ENCODE results near the gene MRPS22. TPM values are rescaled to one million over a fixed set of nuclear protein-coding genes. Genes with fewer than 3 reads are reported as not detected.

Gene MRPS22
- total RNA-seq, 1 experiment from 2014 or later, result 45.7 TPM

DNA sequence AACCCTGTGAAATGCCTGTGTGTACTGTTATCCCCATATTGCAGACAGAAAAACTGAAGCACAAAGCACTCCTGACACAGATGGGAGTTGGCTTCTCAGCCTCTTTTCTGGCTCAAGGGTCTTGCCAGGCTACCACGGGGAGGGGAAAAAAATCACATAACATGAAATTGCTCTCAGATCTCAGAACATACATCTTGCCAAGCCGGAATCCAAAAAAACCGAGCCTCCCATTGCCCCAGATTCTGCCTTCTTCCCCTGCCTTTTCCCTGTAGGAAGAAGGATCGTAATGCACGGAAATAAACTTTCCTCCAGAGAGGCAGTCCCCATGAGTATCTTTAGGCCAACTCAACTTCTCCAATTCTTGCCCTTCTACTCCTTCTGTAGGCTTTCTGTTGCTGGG is 16.6 kb upstream of the MRPS22 start:
- Histone ChIP-seq H3K56ac (ENCODE audit: insufficient read length, low read depth, low read length) (no peak overlapping the region), H3K4ac (ENCODE audit: low read depth, low read length) (no peak overlapping the region), H4K5ac (ENCODE audit: insufficient read length, low read depth, low read length) (no peak overlapping the region), H3K23me2 (ENCODE audit: insufficient read length, low read depth, low read length, poor library complexity, severe bottlenecking) (no peaks in the 10 kb centered on the region), H2BK12ac (ENCODE audit: insufficient read length, low read depth, low read length) (no peak overlapping the region), H4K91ac (ENCODE audit: insufficient read length, low read depth, low read length) (no peak overlapping the region), H3K9ac (ENCODE audit: extremely low read depth, insufficient read length, low read length) (no peak overlapping the region), H3K4me2 (ENCODE audit: insufficient read depth, insufficient read length, low read length) (no peak overlapping the region), H2BK15ac (ENCODE audit: low read depth, low read length) (no peak overlapping the region), H3K9me3 (ENCODE audit: control insufficient read depth, low read depth, low read length) (no peaks in the 10 kb centered on the region), H2BK20ac (ENCODE audit: low read depth, low read length, poor library complexity, severe bottlenecking) (no peak overlapping the region), H3K4me1 (ENCODE audit: insufficient read depth, low read length) (no peaks in the 10 kb centered on the region), H4K8ac (replicated peaks; ENCODE audit: insufficient read length, low read depth, low read length) (no peak overlapping the region), H2AFZ (ENCODE audit: low read length) (no peak overlapping the region), H3K79me1 (ENCODE audit: insufficient read depth, low read depth, low read length, poor library complexity, severe bottlenecking) (no peaks in the 10 kb centered on the region), H2BK120ac (ENCODE audit: low read depth, low read length, poor library complexity, severe bottlenecking) (no peak overlapping the region), H3K27me3 (ENCODE audit: insufficient read depth, low read length) (no peaks in the 10 kb centered on the region; the same call in 1 of the 2 replicates), H2AK5ac (ENCODE audit: insufficient read length, low read length) (no peak overlapping the region), H3K23ac (ENCODE audit: insufficient read length, low read depth, low read length) (no peak overlapping the region), H3K79me2 (ENCODE audit: insufficient read depth, low read length) (no peaks in the 10 kb centered on the region), H3K18ac (ENCODE audit: insufficient read length, low read depth, low read length) (no peak overlapping the region), H3K27ac (ENCODE audit: insufficient read length, low read depth, low read length) (no peak overlapping the region), H4K20me1 (ENCODE audit: control insufficient read depth, insufficient read depth, insufficient read length) (no peaks in the 10 kb centered on the region), H3T11ph (ENCODE audit: low read length) (no peak overlapping the region), H3K14ac (ENCODE audit: insufficient read depth, low read length) (no peak overlapping the region), H2BK5ac (ENCODE audit: insufficient read length, low read length) (no peak overlapping the region)
- H3K36me3 Mint-ChIP-seq (ENCODE audit: insufficient read depth in 1 of 3, low read depth in 3 of 3), result no peaks in the 10 kb centered on the region
- WGBS (ENCODE audit: extremely low coverage, insufficient read length, low lambda C conversion rate), result no CpG with 5 or more reads among the region's 5 CpGs
- TF ChIP-seq, protein P1, sequence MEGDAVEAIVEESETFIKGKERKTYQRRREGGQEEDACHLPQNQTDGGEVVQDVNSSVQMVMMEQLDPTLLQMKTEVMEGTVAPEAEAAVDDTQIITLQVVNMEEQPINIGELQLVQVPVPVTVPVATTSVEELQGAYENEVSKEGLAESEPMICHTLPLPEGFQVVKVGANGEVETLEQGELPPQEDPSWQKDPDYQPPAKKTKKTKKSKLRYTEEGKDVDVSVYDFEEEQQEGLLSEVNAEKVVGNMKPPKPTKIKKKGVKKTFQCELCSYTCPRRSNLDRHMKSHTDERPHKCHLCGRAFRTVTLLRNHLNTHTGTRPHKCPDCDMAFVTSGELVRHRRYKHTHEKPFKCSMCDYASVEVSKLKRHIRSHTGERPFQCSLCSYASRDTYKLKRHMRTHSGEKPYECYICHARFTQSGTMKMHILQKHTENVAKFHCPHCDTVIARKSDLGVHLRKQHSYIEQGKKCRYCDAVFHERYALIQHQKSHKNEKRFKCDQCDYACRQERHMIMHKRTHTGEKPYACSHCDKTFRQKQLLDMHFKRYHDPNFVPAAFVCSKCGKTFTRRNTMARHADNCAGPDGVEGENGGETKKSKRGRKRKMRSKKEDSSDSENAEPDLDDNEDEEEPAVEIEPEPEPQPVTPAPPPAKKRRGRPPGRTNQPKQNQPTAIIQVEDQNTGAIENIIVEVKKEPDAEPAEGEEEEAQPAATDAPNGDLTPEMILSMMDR (conservative IDR thresholded peaks at IDR 0.05), result no peak
- H3K9me3 Mint-ChIP-seq, result no peaks in the 10 kb centered on the region; a peak in 1 of 5 replicates
- H3K27ac Mint-ChIP-seq, result no peak overlapping the region
- no peak overlapping the region for H3K4me3 Mint-ChIP-seq
- H3K4me1 Mint-ChIP-seq, result peaks cover 3 to 4% of the 10 kb centered on the region in 2 experiments; a peak in 3 of 4 replicates
- DNase-seq, result no peak
- peaks cover 61% of the 10 kb centered on the region for H3K27me3 Mint-ChIP-seq (ENCODE audit: low read depth)

Measured in H9 (cell line).